Activated T-cell treated with anti-CD3 and anti-CD28 coated beads for 24 hours (primary cell): ENCODE data around the gene DHCR24.

Experiments
- DNase-seq: peaks from one replicate; pipeline ENCODE4 v3.0.0-alpha.2; 2020; ENCODE audit warnings: low read depth

Gene DHCR24

GRCh38 chr1:54815086-54815876 is 71.7 kb downstream of the DHCR24 start:
- no peak for DNase-seq

GRCh38 chr1:54814571-54814970 is 72.4 kb downstream of the DHCR24 start:
- DNase-seq, result no peak

GRCh38 chr1:54814126-54814498 is 72.9 kb downstream of the DHCR24 start:
- no peak for DNase-seq

DNA sequence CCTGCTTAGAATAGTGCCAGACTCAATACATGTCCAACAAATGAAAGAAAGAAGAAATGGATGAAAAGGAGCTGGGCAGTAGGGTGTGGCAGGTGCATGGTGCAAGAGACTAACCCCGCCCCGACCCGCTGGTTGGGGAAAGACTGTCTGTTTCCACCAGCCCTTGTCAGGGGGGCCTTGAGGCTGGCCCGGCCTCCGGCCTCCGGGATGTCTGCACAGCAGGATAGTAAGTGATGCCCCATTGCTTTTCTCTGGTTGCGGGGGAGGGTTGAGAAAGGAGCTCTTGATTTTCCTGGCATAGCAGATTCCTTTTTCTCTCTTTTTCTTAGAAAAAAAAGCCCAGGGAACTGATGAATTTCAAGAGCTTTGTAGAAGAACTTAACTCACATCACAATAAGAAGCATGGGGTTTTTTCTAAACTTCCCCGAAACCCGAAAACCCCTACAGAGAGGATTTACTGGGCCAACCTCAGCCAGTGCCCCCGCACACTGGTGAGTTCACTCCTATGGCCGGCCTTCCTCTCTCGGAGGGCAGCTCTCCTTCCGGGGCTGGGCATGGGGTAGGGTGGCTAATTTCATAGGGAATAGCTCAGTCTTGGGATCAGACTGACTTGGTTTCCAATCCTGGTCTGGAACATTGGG is 73.4 kb downstream of the DHCR24 start:
- DNase-seq, result no peak

GRCh38 chr1:54812801-54813484 is 74.1 kb downstream of the DHCR24 start:
- no peak for DNase-seq

GRCh38 chr1:54811739-54812655 is 75.0 kb downstream of the DHCR24 start:
- DNase-seq, result no peak

- no peak for DNase-seq
Measured at GRCh38 chr1:54811066-54811465, 75.9 kb downstream of the DHCR24 start.

DNA sequence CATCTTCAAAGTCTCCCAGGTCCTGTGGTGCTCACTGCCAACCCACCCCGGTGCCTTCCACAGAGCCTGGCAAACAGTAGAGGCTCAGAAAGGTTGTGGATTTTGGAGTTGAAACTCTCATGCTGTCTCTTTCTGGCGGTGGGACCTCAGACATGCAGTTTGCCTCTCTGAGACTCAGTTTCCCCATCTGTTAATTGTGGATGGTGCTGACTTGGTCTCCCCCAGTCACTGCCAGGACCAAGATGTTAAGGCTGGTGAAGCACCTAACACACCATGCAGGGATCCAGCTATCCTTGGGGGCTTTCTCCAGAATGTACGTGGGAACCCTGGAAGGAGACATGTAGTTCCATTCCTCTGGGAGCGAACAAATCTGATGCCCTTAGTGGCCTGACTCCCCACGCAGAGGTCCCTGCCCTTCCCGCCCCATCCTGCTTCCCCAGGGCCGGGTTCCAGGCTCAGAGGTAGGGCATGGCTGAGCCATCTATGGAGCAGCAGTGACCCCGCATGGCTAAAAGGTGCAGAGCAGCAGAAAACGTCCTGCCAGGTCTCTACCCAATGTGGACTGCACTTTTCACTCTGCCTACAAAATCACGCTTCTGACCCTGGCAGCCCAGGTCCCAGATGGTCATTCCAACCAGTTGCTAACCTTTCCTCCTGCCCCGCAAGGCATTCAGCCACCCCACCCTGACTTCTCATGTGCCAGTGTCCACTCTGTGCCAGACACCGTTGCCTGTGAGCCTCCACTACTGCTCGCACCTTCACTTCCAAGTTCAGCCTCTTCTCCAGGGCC is 76.6 kb downstream of the DHCR24 start:
- peak; percentile 59 for DNase-seq

GRCh38 chr1:54809496-54810074 is 77.4 kb downstream of the DHCR24 start:
- DNase-seq, result no peak

- DNase-seq, result no peak
Measured at GRCh38 chr1:54808443-54809207, 78.4 kb downstream of the DHCR24 start.

GRCh38 chr1:54807756-54808155 is 79.2 kb downstream of the DHCR24 start:
- DNase-seq, result no peak

- DNase-seq, result no peak
Measured at GRCh38 chr1:54806931-54807611, 79.9 kb downstream of the DHCR24 start.

DNA sequence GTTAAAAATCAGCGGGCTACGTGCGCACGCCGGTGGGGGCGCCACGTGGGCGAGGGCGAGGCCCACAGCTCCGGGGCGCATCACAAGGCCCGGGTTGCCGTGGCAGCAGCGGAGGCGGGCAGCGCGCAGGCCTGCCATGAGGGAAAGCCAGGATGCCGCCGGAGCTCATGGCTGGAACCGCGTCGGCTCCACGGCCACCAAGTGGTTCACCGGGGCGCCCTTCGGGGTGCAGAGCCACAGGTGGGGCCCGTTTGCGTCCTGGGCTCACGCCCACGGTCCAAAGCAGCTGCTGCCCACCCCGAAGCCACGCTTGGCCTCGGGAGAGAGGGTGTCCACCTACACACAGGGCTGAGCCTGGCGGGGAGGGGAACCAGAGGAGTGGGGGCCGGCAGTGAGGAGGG is 81.0 kb downstream of the DHCR24 start:
- no peak for DNase-seq

DNA sequence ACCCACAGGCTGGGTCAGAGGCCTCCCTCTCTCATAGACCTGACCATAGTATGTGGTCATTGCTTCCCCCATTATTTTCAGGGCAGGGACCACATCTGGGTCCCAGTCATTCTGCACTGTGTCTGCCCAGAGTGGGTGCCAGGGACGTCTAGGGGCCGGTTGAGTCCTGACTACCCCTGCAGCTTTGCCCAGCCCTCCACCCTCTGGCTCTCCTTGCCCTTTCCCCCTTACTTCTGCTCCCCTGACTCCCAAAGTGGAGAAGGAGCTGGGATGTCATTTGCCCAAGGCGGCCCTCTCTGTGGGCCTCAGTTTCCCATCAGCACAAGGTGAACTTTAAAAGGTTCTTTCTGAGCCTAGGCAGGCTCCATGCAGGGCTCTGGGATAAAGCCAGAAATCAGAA is 81.5 kb downstream of the DHCR24 start:
- DNase-seq, result no peak

- no peak for DNase-seq
Measured at GRCh38 chr1:54804471-54805132, 82.4 kb downstream of the DHCR24 start.

GRCh38 chr1:54803761-54804470 is 83.1 kb downstream of the DHCR24 start:
- no peak for DNase-seq

DNA sequence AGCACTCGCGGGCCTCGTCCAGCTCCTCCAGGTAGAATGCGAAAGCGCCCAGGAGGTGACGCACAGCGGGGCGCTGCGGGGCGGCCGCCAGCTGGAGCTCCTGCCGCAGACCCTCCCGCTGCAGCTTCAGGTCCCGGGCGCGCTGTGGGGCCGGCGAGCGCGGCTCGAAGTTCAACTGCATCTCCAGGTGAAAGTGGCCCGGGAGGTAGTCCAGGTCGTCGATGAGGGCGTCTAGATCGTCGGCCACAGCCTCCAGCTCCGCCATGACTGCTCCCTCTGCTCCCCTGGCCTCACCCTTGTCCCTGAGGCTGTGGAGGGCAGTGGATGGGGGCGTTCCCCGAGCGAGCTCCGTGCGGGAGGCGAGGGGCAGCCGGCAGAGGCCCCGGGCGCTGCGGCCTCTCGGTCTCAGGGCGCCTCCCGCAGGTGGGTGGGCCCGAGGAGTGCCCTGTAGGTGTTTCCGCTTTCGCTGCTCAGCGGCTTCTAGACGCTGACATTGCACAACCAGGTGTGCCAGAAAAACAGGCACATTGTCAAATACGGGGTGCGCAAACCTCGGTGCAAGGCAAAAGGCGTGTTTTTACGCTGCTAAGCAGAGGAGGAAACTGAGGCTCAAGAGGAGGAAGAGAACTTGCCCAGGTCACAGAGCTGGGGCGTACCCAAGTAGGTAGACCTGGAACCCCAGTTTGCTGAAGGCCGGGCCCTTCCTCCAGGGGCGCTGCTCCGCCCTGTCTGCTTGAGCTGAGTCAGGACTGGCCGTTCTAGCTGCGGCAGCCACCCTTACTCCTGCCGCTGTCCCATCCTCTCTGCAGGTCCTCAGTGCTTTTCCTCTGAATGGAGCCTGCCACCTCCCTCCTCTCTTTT is 85.9 kb downstream of the DHCR24 start, which contains the start of gene TTC22:
TTC22 (minus strand) TSS at position 425 of the 861 bp plus-strand sequence; CDS start at position 265, 160 bp downstream.
- DNase-seq, result peak; percentile 54
